ENCODE data around the gene CNST.
A peak's percentile ranks its signal among the peaks of the same experiment; 100 is the strongest.
"Not testable (repeated sequence)": the region's sequence is repeated elsewhere in the genome, so short reads cannot be mapped to it uniquely, and the experiment has no call there.

CNST gene

GRCh38 chr1:246558041-246558440 lies 8.2 kb upstream of the CNST start:
- no peak for DNase-seq

- no peak for DNase-seq
Observed at GRCh38 chr1:246559310-246559709, 6.9 kb upstream of the CNST start.

DNA sequence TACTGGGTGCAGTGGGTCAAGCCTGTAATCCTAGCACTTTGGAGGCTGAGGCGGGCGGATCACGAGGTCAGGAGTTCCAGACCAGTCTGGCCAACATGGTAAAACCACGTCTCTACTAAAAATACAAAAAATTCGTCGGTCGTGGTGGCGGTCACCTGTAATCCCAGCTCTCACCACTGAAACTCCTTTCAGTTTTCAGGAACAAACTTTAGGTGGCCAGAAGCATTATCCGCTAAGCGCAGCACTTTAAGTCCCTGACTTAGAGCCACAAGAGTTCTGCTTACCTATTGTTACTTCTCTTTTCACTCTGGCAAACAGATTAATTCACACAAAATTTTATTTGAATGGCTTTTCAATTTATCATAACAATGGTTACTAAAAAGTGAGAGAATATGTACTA lies 5.4 kb upstream of the CNST start:
- not testable (repeated sequence) for DNase-seq

- DNase-seq = no peak
Observed at GRCh38 chr1:246564839-246565750, 1.2 kb upstream of the CNST start.

- no peak for DNase-seq
Observed at GRCh38 chr1:246565751-246566127, 517 bp upstream of the CNST start.

GRCh38 chr1:246566813-246567645 lies 773 bp downstream of the CNST start:
- DNase-seq = peak; percentile 36

GRCh38 chr1:246567646-246568235 lies 1.5 kb downstream of the CNST start:
- no peak for DNase-seq

- DNase-seq = peak; percentile 61
Observed at GRCh38 chr1:246569248-246570238, 3.3 kb downstream of the CNST start.

- DNase-seq = peak; percentile 13
Observed at GRCh38 chr1:246571309-246571708, 5.1 kb downstream of the CNST start.

DNA sequence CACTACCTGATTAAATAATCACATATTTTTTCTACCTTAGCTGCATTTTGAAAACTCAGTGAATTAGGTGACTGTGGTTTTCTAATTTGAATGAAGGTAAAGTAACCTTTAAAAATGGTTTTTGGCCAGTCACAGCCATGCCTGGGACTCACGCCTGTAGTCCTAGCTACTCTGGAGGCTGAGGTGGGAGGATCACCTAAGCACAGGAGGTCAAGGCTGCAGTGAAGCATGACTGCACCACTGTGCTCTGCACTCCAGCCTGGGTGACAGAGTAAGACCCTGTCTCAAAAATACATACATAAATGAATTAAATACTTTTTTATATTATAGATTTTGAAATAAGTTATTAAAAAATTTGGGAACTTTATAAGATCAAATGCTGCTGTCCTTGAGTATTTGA lies 5.7 kb downstream of the CNST start:
- no peak for DNase-seq

- DNase-seq = no peak
Observed at GRCh38 chr1:246572785-246573184, 6.5 kb downstream of the CNST start.

DNA sequence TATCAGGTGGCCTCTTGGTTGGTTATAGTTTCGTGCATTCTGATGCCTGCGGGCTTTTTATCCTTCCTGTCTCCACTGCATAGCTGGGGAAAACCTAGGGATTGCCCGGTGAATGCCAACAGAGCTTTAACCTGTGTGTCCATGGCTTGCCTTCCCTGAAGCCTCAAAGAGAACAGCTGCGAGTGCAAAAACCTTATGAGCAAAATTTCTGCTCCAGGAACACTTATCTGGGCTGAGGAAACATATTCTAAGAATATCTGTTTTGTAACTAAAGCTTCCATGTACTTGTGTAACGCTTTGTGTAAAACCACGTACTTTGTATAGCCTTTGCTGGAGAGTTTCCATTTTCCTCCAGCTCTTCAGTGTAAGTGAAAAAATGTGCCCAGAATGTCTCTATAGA lies 7.2 kb downstream of the CNST start:
- no peak for DNase-seq

DNA sequence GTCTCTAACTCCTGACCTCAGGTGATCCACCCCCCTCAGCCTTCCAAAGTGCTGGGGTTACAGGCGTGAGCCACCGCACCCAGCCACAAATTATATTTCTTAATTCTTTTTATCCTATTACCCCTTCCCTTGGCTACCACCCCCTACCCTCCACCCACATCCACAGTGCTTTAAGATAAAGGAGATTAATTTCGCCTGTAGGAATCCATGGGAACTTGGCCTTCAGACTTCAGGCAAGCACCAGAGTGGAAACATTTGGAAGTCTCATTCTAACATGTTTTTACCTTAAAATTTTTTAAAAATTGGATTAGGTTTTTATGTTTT lies 10.4 kb downstream of the CNST start:
- DNase-seq = no peak

DNA sequence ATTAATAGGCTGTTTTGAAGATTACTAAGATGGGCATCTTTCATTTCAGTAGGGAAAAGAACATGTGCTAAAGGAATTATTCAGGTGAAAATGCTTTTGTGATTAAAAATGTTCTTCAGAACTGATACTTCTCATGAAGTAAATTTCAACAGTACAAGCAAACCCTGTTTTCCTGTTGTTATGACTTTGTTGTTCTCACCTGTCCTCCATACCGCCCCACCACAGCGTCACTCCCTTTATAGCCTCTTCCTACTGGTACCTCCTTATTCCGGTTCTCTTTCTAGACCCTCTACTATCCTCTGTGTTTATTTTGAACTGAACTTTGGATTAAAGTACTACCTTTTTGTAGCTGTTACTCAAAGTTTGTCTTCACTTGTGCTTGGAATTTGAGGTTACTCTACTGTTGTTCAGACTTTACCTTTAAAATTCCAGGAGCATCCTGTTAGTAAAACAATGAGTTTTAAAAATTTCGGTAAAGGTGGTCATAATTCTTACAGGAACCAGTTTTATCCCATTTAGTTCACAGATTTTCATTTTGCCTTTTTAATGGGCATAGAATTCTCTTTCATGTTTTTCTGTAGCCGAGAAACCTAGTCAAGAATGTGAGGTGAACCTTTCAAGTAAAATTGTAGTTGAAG lies 10.9 kb downstream of the CNST start:
- DNase-seq = no peak

DNA sequence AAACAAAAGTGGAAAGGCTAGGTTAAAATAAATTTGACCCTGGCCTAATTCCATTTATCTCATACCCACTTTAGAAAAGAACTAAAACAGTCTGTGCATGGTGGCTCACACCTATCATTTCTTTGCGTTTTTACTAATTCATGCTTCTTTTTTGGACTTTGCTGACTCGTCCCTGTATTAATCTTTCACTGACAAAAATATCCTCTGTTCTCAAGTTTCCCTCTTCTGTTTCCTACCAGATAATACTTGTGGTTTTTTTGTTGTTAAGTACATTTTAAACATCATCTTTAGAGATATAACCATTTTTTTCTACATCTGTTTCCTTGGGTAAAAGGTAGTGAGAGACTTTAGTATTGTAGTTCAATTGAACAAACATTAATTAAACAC lies 11.5 kb downstream of the CNST start:
- DNase-seq = no peak

GRCh38 chr1:246579818-246580217 lies 13.6 kb downstream of the CNST start:
- DNase-seq = no peak

- no peak for DNase-seq
Observed at GRCh38 chr1:246580497-246581370, 14.5 kb downstream of the CNST start.

DNA sequence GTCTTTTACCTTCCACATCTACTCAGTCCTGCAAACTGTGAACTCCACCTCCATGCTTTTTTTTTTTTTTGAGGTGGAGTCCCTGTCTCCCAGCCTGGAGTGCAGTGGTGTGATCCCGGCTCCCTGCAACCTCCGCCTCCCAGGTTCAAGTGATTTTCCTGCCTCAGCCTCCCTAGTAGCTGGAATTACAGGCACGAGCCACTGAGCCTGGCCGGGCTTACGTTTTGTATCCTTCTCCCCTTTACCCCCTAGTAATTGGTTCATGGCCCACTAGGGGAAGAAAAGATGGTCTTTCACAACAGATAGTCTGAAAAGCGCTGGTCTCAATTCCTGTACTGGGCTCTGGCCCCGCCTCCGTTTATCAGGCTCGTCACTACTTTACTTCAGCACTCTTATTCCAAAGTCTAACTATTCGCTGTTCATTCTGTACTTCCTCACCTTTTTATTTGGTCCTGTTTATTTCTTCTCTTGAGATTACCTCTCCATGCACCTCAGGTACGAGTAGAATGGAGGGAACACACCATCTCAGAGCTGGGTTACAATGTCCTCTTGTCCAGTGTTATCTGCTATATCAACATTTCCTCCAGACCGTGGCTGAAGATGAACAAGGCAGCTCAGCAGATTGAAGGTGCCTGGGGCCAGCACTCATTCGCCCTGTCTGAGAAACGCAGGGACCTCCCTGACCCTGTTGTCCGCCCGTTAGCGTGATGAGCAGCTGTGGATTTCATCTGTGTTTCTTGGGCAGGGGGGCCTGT lies 16.2 kb downstream of the CNST start:
- DNase-seq = no peak

DNA sequence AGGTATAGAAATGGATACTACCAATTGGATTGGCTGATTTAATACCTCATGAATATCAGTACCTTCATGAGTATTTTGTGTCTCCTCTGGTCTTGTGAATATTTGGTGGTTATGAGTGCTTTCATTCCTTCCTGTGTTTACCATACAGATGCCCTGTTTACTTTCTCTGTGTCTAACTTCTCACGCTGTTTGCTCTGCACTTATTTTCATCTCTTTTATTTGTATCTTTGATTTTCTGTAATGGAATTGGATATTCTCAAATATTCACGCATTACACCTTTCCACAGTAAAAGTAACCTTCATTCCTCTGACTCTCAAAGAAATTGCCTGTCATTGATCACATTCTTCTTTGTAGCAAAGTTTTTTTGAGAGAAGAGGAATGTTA lies 16.8 kb downstream of the CNST start:
- DNase-seq = no peak
